Activated CD4-positive, alpha-beta memory T cell treated with anti-CD3 and anti-CD28 coated beads for 36 hours (primary cell): ENCODE results near the gene PDIA4. TPM values are rescaled to one million over a fixed set of nuclear protein-coding genes. Genes with fewer than 3 reads are reported as not detected.
"Not testable (repeated sequence)": the region's sequence is repeated elsewhere in the genome, so short reads cannot be mapped to it uniquely, and the experiment has no call there.

Experiments used
- CTCF ChIA-PET: fragments of 350-600 bp; sonication (Branson Sonifier 250); formaldehyde crosslinking; loops from one replicate; lab custom pipeline; 2021; ENCODE audit warnings: antibody characterized with exemption, inconsistent platforms; lab: Charles Lee
- POLR2A ChIA-PET: fragments of 350-600 bp; sonication (Branson Sonifier 250); formaldehyde crosslinking; loops from one replicate; lab custom pipeline; 2021; ENCODE audit warnings: antibody characterized with exemption; lab: Charles Lee
- DNase-seq: peaks from one replicate; pipeline ENCODE4 v3.0.0-alpha.2; 2020
- H3K27ac Mint-ChIP-seq: one replicate; pipeline ENCODE4 v1.8.0; 2021; ENCODE audit warnings: mixed read lengths
- H3K27me3 Mint-ChIP-seq: one replicate; pipeline ENCODE4 v1.8.0; 2021; ENCODE audit warnings: mixed read lengths
- H3K36me3 Mint-ChIP-seq: one replicate; pipeline ENCODE4 v1.8.0; 2021; ENCODE audit warnings: mixed read lengths
- H3K4me1 Mint-ChIP-seq: one replicate; pipeline ENCODE4 v1.8.0; 2021; ENCODE audit warnings: low read depth, mixed read lengths
- H3K4me3 Mint-ChIP-seq: one replicate; pipeline ENCODE4 v1.8.0; 2021; ENCODE audit warnings: mild to moderate bottlenecking, mixed read lengths
- H3K9me3 Mint-ChIP-seq: one replicate; pipeline ENCODE4 v1.8.0; 2021; ENCODE audit warnings: mixed read lengths
- intact Hi-C: fragments of 100-400 bp; cut with micrococcal nuclease; formaldehyde crosslinking; loops from one replicate; pipeline ENCODE4 v1.15.1; 2023
- total RNA-seq, 2 experiments: library from RNA; stranded (reverse); gene quantifications; one replicate each; pipeline ENCODE4 v1.2.3, GENCODE V29; 2021

PDIA4 gene
- total RNA-seq, 2 experiments from 2014 or later, result 108 to 112 TPM

- H3K4me3 Mint-ChIP-seq, H3K27me3 Mint-ChIP-seq, DNase-seq, H3K9me3 Mint-ChIP-seq, intact Hi-C loops, POLR2A ChIA-PET, H3K4me1 Mint-ChIP-seq, H3K36me3 Mint-ChIP-seq, CTCF ChIA-PET, H3K27ac Mint-ChIP-seq: not testable (repeated sequence)
Observed at GRCh38 chr7:149062217-149062899, 34.1 kb upstream of the PDIA4 start.

- CTCF ChIA-PET, result no interaction called here
Observed at GRCh38 chr7:149060156-149060555, 31.9 kb upstream of the PDIA4 start.

GRCh38 chr7:149053885-149054284, 25.6 kb upstream of the PDIA4 start:
- ChIA-PET POLR2A (no interaction called here), CTCF (interaction anchor here (2.9 kb wide), 1 partner anchor 11 kb away, joined by 13 read pairs; no protein-coding TSS in a partner anchor)
- DNase-seq, result no peak
- intact Hi-C loops, result no loop called here
- Mint-ChIP-seq H3K4me1 (no peaks in the 10 kb centered on the region), H3K9me3 (no peaks in the 10 kb centered on the region), H3K27me3 (peaks cover under 1% of the 10 kb centered on the region), H3K27ac (no peak overlapping the region), H3K36me3 (no peaks in the 10 kb centered on the region), H3K4me3 (no peak overlapping the region)

More at GRCh38 chr7:149060156-149060555, 31.9 kb upstream of the PDIA4 start:
- no peak overlapping the region for H3K4me3 Mint-ChIP-seq
- intact Hi-C loops, result no loop called here
- no peaks in the 10 kb centered on the region for H3K27me3 Mint-ChIP-seq
- H3K4me1 Mint-ChIP-seq, result peaks cover 4% of the 10 kb centered on the region
- DNase-seq, result no peak
- no peaks in the 10 kb centered on the region for H3K9me3 Mint-ChIP-seq
- H3K36me3 Mint-ChIP-seq, result no peaks in the 10 kb centered on the region
- H3K27ac Mint-ChIP-seq, result no peak overlapping the region
- POLR2A ChIA-PET, result no interaction called here

- CTCF ChIA-PET, result interaction anchor here (2.9 kb wide), 1 partner anchor 12 kb away, joined by 13 read pairs; no protein-coding TSS in a partner anchor
Observed at GRCh38 chr7:149053384-149053783, 25.1 kb upstream of the PDIA4 start.

GRCh38 chr7:149050941-149051340, 22.6 kb upstream of the PDIA4 start:
- ChIA-PET POLR2A (no interaction called here), CTCF (interaction anchor here (0.6 to 1.2 kb wide), 2 partner anchors 44 to 72 kb away, joined by 3 read pairs; no protein-coding TSS in a partner anchor)
- intact Hi-C loops, result no loop called here

More at GRCh38 chr7:149053384-149053783, 25.1 kb upstream of the PDIA4 start:
- intact Hi-C loops, result no loop called here
- no peaks in the 10 kb centered on the region for H3K4me1 Mint-ChIP-seq
- H3K9me3 Mint-ChIP-seq, result no peaks in the 10 kb centered on the region
- POLR2A ChIA-PET, result no interaction called here
- no peaks in the 10 kb centered on the region for H3K36me3 Mint-ChIP-seq
- DNase-seq, result no peak
- H3K27ac Mint-ChIP-seq, result no peak overlapping the region
- peaks cover 2% of the 10 kb centered on the region for H3K27me3 Mint-ChIP-seq
- H3K4me3 Mint-ChIP-seq, result no peak overlapping the region

GRCh38 chr7:149048805-149049204, 20.5 kb upstream of the PDIA4 start:
- no peaks in the 10 kb centered on the region for H3K36me3 Mint-ChIP-seq
- no peak for DNase-seq
- POLR2A ChIA-PET, result interaction anchor here (0.6 kb wide), 1 partner anchor 13 kb away, joined by 4 read pairs; no protein-coding TSS in a partner anchor
- H3K4me1 Mint-ChIP-seq, result no peaks in the 10 kb centered on the region
- intact Hi-C loops, result no loop called here
- no peak overlapping the region for H3K4me3 Mint-ChIP-seq
- H3K27ac Mint-ChIP-seq, result no peak overlapping the region
- CTCF ChIA-PET, result interaction anchor here (0.6 to 1.5 kb wide), 2 partner anchors 8 to 16 kb away, joined by 4 to 5 read pairs; no protein-coding TSS in a partner anchor
- H3K9me3 Mint-ChIP-seq, result no peaks in the 10 kb centered on the region
- peaks cover 2% of the 10 kb centered on the region for H3K27me3 Mint-ChIP-seq

More at GRCh38 chr7:149050941-149051340, 22.6 kb upstream of the PDIA4 start:
- no peaks in the 10 kb centered on the region for H3K36me3 Mint-ChIP-seq
- H3K4me3 Mint-ChIP-seq, result no peak overlapping the region
- no peaks in the 10 kb centered on the region for H3K9me3 Mint-ChIP-seq
- no peaks in the 10 kb centered on the region for H3K4me1 Mint-ChIP-seq
- no peak overlapping the region for H3K27ac Mint-ChIP-seq
- H3K27me3 Mint-ChIP-seq, result peaks cover 2% of the 10 kb centered on the region
- no peak for DNase-seq

GRCh38 chr7:149046416-149046815, 18.1 kb upstream of the PDIA4 start:
- Mint-ChIP-seq H3K4me3 (no peak overlapping the region), H3K36me3 (no peaks in the 10 kb centered on the region), H3K27me3 (peaks cover 2% of the 10 kb centered on the region), H3K27ac (no peak overlapping the region), H3K9me3 (no peaks in the 10 kb centered on the region), H3K4me1 (no peaks in the 10 kb centered on the region)
- ChIA-PET POLR2A (no interaction called here), CTCF (interaction anchor here (1.3 to 1.6 kb wide), 2 partner anchors 19 to 41 kb away, joined by 4 to 5 read pairs; no protein-coding TSS in a partner anchor)
- intact Hi-C loops, result no loop called here
- DNase-seq, result no peak

GRCh38 chr7:149043936-149044335, 15.6 kb upstream of the PDIA4 start:
- Mint-ChIP-seq H3K36me3 (no peaks in the 10 kb centered on the region), H3K4me3 (no peak overlapping the region), H3K4me1 (no peaks in the 10 kb centered on the region), H3K9me3 (no peaks in the 10 kb centered on the region), H3K27ac (no peak overlapping the region), H3K27me3 (peaks cover 2% of the 10 kb centered on the region)
- DNase-seq, result no peak
- ChIA-PET POLR2A (no interaction called here), CTCF (no interaction called here)
- intact Hi-C loops, result no loop called here

- CTCF ChIA-PET, result no interaction called here
- Mint-ChIP-seq H3K4me1 (no peaks in the 10 kb centered on the region), H3K27me3 (peaks cover 3% of the 10 kb centered on the region), H3K27ac (no peak overlapping the region), H3K4me3 (no peak overlapping the region), H3K9me3 (peaks cover 7% of the 10 kb centered on the region), H3K36me3 (peaks cover 5% of the 10 kb centered on the region)
- intact Hi-C loops, result no loop called here
- no peak for DNase-seq
- POLR2A ChIA-PET, result no interaction called here
Observed at GRCh38 chr7:149041350-149041749, 13.0 kb upstream of the PDIA4 start.

- H3K4me1 Mint-ChIP-seq, CTCF ChIA-PET, intact Hi-C loops, DNase-seq, H3K27me3 Mint-ChIP-seq, H3K4me3 Mint-ChIP-seq, H3K36me3 Mint-ChIP-seq, H3K27ac Mint-ChIP-seq, H3K9me3 Mint-ChIP-seq, POLR2A ChIA-PET: not testable (repeated sequence)
Observed at GRCh38 chr7:149038641-149039040, 10.3 kb upstream of the PDIA4 start.

GRCh38 chr7:149036676-149037075, 8.4 kb upstream of the PDIA4 start:
- Mint-ChIP-seq H3K27me3 (peaks cover 3% of the 10 kb centered on the region), H3K4me3 (no peak overlapping the region), H3K36me3 (peaks cover 5% of the 10 kb centered on the region), H3K27ac (no peak overlapping the region), H3K4me1 (no peaks in the 10 kb centered on the region), H3K9me3 (peaks cover 7% of the 10 kb centered on the region)
- no peak for DNase-seq
- intact Hi-C loops, result no loop called here
- CTCF ChIA-PET, result interaction anchor here (0.6 kb wide), 1 partner anchor 103 kb away, joined by 3 read pairs; no protein-coding TSS in a partner anchor
- POLR2A ChIA-PET, result no interaction called here

GRCh38 chr7:149031353-149031910, 3.1 kb upstream of the PDIA4 start:
- DNase-seq, result no peak
- H3K9me3 Mint-ChIP-seq, result no peaks in the 10 kb centered on the region
- no peaks in the 10 kb centered on the region for H3K27me3 Mint-ChIP-seq
- intact Hi-C loops, result no loop called here
- no peaks in the 10 kb centered on the region for H3K36me3 Mint-ChIP-seq
- H3K4me3 Mint-ChIP-seq, result no peak overlapping the region
- peaks cover 16% of the 10 kb centered on the region for H3K4me1 Mint-ChIP-seq
- POLR2A ChIA-PET, result no interaction called here
- CTCF ChIA-PET, result no interaction called here
- no peak overlapping the region for H3K27ac Mint-ChIP-seq
